ENCODE data around the gene SLC37A1. TPM values are rescaled to one million over a fixed set of nuclear protein-coding genes. Genes with fewer than 3 reads are reported as not detected.

SLC37A1 gene
- total RNA-seq, 1 experiment from 2014 or later: 11.2 TPM

DNA sequence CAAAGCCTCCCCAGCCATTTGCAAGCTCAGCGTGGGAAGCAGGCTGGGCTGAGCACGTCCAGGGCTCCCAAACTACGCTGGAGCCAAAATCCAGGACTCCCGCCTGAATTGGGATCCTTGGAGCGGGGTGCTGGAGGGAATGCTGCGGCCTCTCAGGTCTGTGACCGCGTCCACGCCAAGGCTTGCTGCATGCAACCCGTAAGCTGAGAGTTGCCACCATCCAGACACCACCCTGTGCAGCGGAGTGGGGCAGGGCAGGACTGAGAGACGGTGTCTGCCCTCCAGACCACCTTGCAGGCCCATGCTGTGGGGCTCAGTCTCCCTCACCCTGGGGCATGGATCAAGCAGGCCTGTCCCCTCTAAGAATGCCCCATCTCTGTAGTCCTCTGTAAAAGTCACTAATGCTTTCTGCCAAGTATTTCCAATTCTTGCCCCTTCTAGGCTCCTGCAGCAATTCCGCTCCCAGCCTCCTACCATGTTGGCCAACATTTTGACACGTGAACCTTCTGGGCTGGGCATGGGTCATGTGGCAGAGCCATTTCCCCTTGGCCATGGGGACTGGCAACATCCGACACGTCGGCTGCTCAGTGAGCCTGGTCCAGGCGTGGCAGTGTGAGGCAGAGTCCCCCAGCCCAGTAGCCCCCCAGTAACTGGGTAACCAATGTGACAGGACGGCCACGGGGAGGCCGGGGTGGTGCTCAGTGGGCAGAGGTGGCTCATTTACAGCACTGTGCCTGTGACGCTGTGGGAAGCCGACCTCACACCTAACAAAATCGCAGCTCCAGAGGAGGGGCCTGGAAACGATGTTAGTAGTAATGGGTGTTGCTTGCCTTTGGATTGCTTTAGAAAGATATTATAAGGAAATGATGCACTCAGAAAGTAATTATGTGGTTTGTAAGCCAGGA, 81.9 kb downstream of the SLC37A1 start:
- intact Hi-C loops (cut with micrococcal nuclease; ENCODE audit: unreplicated experiment): loop anchor here (10.0 kb wide), 2 partner anchors 61 to 1049 kb away; no protein-coding TSS in a partner anchor
- no peaks in the 10 kb centered on the region for H3K27me3 ChIP-seq (replicated peaks; ENCODE audit: insufficient read depth, low read depth, low read length, poor library complexity)
- no peak for DNase-seq (ENCODE audit: low spot score)
- no peaks in the 10 kb centered on the region for H3K36me3 ChIP-seq (ENCODE audit: insufficient read depth, low read length, poor library complexity, severe bottlenecking)
- no peak for TF ChIP-seq EZH2 (IDR thresholded peaks at IDR 0.05; ENCODE audit: borderline replicate concordance, low read depth, low read length, poor library complexity, severe bottlenecking)
- TF ChIP-seq, protein P1, sequence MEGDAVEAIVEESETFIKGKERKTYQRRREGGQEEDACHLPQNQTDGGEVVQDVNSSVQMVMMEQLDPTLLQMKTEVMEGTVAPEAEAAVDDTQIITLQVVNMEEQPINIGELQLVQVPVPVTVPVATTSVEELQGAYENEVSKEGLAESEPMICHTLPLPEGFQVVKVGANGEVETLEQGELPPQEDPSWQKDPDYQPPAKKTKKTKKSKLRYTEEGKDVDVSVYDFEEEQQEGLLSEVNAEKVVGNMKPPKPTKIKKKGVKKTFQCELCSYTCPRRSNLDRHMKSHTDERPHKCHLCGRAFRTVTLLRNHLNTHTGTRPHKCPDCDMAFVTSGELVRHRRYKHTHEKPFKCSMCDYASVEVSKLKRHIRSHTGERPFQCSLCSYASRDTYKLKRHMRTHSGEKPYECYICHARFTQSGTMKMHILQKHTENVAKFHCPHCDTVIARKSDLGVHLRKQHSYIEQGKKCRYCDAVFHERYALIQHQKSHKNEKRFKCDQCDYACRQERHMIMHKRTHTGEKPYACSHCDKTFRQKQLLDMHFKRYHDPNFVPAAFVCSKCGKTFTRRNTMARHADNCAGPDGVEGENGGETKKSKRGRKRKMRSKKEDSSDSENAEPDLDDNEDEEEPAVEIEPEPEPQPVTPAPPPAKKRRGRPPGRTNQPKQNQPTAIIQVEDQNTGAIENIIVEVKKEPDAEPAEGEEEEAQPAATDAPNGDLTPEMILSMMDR (conservative IDR thresholded peaks at IDR 0.05; ENCODE audit: low read depth, low read length): no peak
- H3K4me3 ChIP-seq (ENCODE audit: low read depth, low read length, poor library complexity, severe bottlenecking): no peak overlapping the region
- no peaks in the 10 kb centered on the region for H3K4me1 ChIP-seq (ENCODE audit: insufficient read depth, low read length, poor library complexity, severe bottlenecking)
- BruUV-seq (replicated peaks): no TSS peak
- ChIA-PET POLR2A (ENCODE audit: low non-redundant PET) (no interaction called here), CTCF (no interaction called here)
- no peaks in the 10 kb centered on the region for H3K9me3 ChIP-seq (ENCODE audit: low read depth, low read length, poor library complexity, severe bottlenecking)
- H3K27ac ChIP-seq (ENCODE audit: low read depth, low read length, poor library complexity, severe bottlenecking): no peak overlapping the region

DNA sequence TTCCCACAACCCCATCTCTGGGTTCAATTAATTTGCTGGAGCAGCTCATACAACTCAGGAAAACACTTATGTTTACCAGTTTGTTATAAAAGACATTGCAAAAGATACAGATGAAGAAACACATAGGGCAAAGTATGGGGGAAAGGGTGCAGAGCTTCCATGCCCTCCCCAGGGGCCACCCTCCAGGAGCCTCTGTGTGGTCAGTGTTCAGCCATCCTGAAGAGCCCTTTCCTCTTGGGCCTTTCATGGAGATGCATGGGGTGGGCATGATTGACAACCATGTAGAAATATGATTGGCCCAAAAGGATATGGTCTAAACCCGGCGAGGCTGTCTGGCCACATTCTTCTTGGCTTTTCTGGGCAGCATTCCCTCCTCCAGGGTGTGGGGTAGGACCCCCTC, 83.0 kb downstream of the SLC37A1 start:
- TF ChIP-seq, protein P1 (conservative IDR thresholded peaks at IDR 0.05; ENCODE audit: low read depth, low read length): no peak
- TF ChIP-seq EZH2 (IDR thresholded peaks at IDR 0.05; ENCODE audit: borderline replicate concordance, low read depth, low read length, poor library complexity, severe bottlenecking): no peak
- H3K27ac ChIP-seq (ENCODE audit: low read depth, low read length, poor library complexity, severe bottlenecking): no peak overlapping the region
- DNase-seq (ENCODE audit: low spot score): no peak
- ChIA-PET POLR2A (ENCODE audit: low non-redundant PET) (no interaction called here), CTCF (no interaction called here)
- no peaks in the 10 kb centered on the region for H3K4me1 ChIP-seq (ENCODE audit: insufficient read depth, low read length, poor library complexity, severe bottlenecking)
- H3K4me3 ChIP-seq (ENCODE audit: low read depth, low read length, poor library complexity, severe bottlenecking): no peak overlapping the region
- H3K9me3 ChIP-seq (ENCODE audit: low read depth, low read length, poor library complexity, severe bottlenecking): no peaks in the 10 kb centered on the region
- no peaks in the 10 kb centered on the region for H3K27me3 ChIP-seq (replicated peaks; ENCODE audit: insufficient read depth, low read depth, low read length, poor library complexity)
- intact Hi-C loops (cut with micrococcal nuclease; ENCODE audit: unreplicated experiment): loop anchor here (10.0 kb wide), 2 partner anchors 62 to 1048 kb away; no protein-coding TSS in a partner anchor
- H3K36me3 ChIP-seq (ENCODE audit: insufficient read depth, low read length, poor library complexity, severe bottlenecking): no peaks in the 10 kb centered on the region
- no TSS peak for BruUV-seq (replicated peaks)

DNA sequence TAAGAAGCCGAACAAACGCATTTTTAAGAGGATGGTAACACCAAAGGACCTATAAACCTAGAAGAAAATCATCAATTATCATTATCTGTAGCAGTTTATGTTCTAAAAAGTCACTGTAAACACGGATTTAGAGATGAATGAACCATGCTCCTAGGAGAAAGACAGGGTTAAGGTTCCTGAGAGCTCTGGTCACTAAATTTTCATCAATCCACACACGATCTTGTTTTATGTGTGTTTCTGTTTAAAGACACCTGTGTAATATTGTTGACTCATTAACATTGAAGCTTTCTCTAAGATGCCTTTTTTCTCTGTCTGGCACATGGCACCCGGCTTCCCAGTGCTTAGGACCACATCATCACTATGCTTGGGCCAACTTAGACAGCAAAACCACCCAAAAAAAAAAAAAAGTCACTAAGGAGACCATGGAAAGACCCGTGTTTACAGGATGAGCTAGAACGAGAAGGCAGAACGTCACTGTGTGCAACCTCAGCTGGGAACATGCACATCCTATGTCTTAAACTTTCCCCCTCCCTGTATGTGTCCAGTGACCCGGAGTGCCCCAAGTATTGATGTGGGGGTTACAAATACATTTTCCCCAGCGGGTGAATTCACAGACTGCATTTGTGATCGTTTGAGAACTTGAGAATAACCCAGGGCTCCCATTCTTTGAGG, 84.0 kb downstream of the SLC37A1 start:
- no peak for DNase-seq (ENCODE audit: low spot score)
- CTCF ChIA-PET: interaction anchor here (0.6 kb wide), 1 partner anchor 148 kb away, joined by 5 read pairs; no protein-coding TSS in a partner anchor
- no peak overlapping the region for H3K4me3 ChIP-seq (ENCODE audit: low read depth, low read length, poor library complexity, severe bottlenecking)
- no peaks in the 10 kb centered on the region for H3K4me1 ChIP-seq (ENCODE audit: insufficient read depth, low read length, poor library complexity, severe bottlenecking)
- no peaks in the 10 kb centered on the region for H3K27me3 ChIP-seq (replicated peaks; ENCODE audit: insufficient read depth, low read depth, low read length, poor library complexity)
- no TSS peak for BruUV-seq (replicated peaks)
- intact Hi-C loops (cut with micrococcal nuclease; ENCODE audit: unreplicated experiment): loop anchor here (10.0 kb wide), 2 partner anchors 63 to 1047 kb away; no protein-coding TSS in a partner anchor
- H3K9me3 ChIP-seq (ENCODE audit: low read depth, low read length, poor library complexity, severe bottlenecking): no peaks in the 10 kb centered on the region
- no peak overlapping the region for H3K27ac ChIP-seq (ENCODE audit: low read depth, low read length, poor library complexity, severe bottlenecking)
- no peaks in the 10 kb centered on the region for H3K36me3 ChIP-seq (ENCODE audit: insufficient read depth, low read length, poor library complexity, severe bottlenecking)
- TF ChIP-seq, protein P1 (conservative IDR thresholded peaks at IDR 0.05; ENCODE audit: low read depth, low read length): no peak
- no peak for TF ChIP-seq EZH2 (IDR thresholded peaks at IDR 0.05; ENCODE audit: borderline replicate concordance, low read depth, low read length, poor library complexity, severe bottlenecking)
- POLR2A ChIA-PET (ENCODE audit: low non-redundant PET): no interaction called here

Data from A673 (cell line).